Stimulated activated naive CD4-positive, alpha-beta T cell treated with Interleukin-2 at 50 U/mL for 16 hours (primary cell): ENCODE results near the gene C6orf62.
A peak's percentile ranks its signal among the peaks of the same experiment; 100 is the strongest.
"Not testable (repeated sequence)": the region's sequence is repeated elsewhere in the genome, so short reads cannot be mapped to it uniquely, and the experiment has no call there.

ENCODE experiments used
- DNase-seq: peaks from one replicate; lab custom pipeline; 2025; lab: John Stamatoyannopoulos, UW

C6orf62 gene

DNA sequence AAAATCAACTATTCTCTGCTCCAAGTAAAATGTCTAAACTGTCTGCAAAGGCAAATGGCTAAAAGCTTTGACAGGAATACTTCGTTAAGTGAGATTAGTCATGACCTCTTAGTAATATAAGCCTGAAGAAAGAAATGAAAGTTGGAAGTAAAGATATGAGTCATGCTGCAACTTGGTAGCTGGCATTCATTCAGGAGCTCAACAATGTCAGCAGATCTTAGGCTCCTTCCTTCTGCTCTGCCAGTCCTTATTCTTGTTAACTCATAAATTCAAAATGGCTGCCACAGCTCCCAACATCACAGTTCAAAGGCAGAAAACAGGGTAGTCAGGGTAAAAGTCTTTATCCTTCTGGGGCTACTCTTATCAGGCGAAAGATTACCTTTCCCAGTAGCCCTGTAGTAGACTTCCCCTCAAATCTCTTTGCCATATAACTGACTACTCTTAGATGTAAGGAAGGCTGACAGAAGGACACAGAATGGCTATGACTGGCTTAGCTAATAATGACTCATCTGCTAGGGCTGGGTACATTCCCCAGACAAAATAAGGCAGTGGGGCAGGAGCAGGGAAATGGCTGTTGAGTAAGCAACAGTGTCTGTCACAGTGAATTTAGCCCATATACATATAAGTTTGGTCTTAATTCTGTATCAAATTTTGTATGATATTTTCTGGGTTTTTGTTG is 24.4 kb upstream of the C6orf62 start:
- peak; percentile 17 for DNase-seq

GRCh38 chr6:24742216-24742738 is 23.3 kb upstream of the C6orf62 start:
- no peak for DNase-seq

- no peak for DNase-seq
Measured at GRCh38 chr6:24740861-24741260, 21.9 kb upstream of the C6orf62 start.

DNA sequence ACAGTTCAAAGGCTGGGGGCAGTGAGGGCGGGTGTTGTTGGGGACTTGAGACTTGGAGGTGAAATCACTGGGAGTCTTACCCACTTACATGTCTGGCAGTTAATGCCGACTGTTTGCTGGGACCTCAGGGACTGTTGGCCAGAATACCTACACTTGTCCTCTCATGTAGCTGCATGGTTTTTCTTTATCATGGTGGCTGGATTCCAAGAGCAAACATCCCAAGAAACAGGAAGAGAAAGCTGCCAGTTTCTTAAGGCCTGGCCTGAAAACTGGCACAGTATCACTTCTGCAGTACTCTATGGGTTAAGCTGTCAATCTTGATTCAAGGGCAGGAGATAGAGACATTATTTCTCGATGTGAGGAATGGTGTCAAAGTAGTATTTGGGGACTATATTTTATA is 19.8 kb upstream of the C6orf62 start:
- DNase-seq: no peak

DNA sequence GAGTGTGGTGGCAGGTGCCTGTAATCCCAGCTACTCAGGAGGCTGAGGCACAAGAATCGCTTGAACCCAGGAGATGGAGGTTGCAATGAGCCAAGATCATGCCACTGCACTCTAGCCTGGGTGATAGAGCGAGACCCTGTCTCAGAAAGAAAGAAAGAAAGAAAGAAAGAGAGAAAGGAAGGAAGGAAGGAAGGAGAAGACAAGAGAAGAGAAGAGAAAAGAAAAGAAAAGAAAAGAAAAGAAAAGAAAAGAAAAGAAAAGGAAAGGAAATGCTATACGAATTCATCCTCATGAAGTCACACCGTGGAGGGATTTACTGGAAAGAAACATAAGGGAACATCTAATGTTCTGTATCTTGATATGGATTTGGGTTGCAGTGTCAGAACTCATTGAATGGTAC is 15.8 kb upstream of the C6orf62 start:
- DNase-seq: not testable (repeated sequence)

DNA sequence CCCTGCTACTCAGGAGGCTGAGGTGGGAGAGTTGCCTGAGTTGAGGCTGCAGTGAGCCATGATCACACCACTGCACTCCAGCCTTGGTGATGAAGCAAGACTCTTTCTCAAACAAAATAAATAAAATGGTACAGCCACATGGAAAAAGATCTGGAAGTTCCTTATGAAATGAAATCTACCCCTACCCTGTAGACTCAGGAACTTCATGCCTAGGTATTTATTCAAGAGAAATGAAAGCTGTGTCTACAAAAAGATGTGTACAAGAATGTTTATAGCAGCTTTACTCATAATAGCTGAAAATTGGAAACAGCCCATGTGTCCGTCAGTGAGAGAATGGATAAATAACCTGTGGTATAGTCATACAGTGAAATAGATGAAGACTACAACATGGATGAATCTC is 15.2 kb upstream of the C6orf62 start:
- no peak for DNase-seq

GRCh38 chr6:24731456-24732134 is 12.6 kb upstream of the C6orf62 start:
- not testable (repeated sequence) for DNase-seq

DNA sequence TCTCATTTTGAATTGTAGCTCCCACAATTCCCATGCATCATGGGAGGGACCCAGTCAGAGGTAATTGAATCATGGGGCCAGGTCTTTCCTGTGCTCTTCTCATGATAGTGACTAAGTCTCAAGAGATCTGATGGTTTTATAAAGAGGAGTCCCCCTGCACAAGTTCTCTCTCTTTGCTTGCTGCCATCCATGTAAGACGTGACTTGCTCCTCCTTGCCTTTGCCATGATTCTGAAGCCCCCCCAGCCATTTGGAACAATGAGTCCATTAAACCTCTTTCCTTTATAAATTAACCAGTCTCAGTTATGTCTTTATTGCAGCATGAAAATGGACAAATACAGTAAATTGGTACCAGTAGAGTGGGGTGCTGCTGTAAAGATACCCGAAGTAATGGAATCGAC is 11.7 kb upstream of the C6orf62 start:
- DNase-seq: not testable (repeated sequence)

DNA sequence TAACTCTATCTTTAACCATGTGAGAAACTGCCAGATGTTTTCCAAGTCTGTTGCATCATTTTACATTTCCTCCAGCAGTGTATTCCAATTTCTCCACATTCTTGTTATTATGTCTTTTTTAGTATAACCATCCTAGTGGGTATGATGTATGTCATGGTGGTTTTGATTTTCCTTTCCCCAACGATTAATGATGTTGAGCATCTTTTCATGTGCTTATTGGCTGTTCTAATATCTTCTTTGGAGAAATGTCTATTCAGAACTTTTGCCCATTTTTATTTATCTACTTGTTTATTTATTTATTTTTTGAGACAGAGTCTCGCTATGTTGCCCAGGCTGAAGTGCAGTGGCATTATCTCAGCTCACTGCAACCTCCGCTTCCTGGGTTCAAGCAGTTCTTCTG is 4.3 kb upstream of the C6orf62 start:
- DNase-seq: no peak

GRCh38 chr6:24721461-24722215 is 2.7 kb upstream of the C6orf62 start:
- DNase-seq: peak; percentile 95

- peak; percentile 100 for DNase-seq
Measured at GRCh38 chr6:24720604-24721460, 1.9 kb upstream of the C6orf62 start.

DNA sequence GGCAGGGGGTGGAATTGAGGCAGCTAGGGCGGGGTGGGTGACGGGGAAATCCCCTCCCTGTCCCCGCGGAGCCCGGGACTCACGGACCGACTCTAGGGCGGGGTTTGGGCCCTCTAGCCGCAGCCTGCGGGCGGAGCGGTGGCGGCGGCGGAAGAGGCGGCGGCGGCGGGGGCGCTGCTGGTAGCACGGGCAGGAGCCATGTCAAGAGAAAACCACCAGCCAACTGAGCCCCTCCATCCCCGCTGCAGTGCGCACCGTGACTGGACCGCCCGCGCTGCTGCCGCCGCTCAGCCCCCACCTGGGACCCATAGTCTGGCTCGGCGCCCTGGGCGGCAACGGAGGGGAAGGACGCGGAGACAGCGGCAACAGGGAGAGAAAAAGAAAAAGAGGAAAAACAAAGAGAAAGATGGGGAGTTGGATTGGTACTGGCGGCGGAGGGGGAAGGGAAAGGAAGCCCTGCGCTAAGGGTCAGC is 1.2 kb upstream of the C6orf62 start:
- peak; percentile 79 for DNase-seq

DNA sequence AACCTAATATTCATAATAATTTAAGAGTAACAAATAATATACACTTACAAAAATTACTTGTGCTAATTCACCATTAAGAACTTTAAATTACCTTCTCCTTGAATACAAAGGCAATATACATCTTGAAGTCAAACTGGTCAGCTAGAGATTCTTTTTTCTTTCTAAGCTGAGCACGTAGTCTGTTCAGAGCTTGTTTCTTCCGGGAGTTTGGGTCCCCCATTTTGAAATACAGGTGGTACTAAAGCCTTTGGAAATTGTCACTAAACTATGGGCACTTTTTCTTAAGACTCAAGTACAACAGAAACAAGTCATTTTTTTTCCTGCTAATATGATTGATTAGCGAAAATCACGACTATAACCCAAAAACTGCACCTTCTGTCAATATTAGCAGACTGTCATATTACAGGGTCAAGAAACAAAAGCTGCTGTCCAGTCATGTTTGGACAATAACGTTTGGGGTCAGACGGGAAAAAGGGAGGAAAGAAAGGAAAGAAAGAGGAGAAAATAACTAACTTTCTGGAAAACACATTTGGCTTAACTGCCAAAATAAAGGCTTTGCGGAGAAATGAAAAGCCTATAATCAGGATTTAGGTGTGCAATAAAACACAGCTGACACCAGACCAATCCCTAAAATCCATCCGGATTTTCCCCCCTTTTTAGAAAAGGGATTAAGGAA is 367 bp downstream of the C6orf62 start:
- no peak for DNase-seq

- DNase-seq: not testable (repeated sequence)
Measured at GRCh38 chr6:24716602-24717148, 2.3 kb downstream of the C6orf62 start.

GRCh38 chr6:24710519-24711303 is 8.2 kb downstream of the C6orf62 start:
- DNase-seq: no peak

- no peak for DNase-seq
Measured at GRCh38 chr6:24709014-24709711, 9.8 kb downstream of the C6orf62 start.

DNA sequence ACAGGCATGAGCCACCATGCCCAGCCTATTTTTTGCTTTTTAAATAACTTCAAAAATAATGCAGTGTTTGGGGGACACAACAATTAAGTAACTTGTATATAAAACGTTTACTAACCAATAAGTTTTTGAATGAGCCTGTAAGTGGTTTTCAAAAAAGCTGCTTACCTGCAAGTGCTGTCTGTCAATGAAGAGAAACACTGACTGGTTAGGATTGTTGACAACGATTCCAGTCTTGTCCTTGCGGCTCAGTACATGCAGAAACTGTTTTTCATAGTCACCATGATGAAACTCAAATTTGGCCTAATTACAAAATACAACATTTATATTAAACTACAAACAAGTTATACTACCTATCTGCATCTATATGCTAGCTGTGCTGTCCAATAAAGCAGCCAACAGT is 10.3 kb downstream of the C6orf62 start:
- DNase-seq: no peak

DNA sequence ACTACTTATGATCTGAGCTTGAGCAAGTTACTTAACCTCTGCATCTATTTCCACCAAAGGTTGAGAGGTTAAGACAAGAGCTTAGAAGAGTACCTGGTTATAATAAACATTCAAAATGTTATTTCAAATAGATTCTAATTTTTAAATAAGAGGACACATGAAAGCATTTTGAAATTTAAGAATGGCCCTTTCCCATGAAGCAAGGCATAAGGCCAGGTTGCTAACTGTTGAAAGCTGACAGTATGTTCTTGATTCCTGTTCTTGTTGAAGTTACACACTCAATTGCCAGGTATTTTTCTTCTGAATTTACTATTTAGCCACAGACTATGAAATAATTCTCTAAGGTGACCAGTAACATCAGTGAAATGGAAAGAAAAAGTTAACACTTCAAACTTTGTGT is 14.5 kb downstream of the C6orf62 start:
- no peak for DNase-seq

GRCh38 chr6:24702720-24703282 is 16.2 kb downstream of the C6orf62 start:
- no peak for DNase-seq
